ENCODE data around the gene SORCS2.
"Not testable (repeated sequence)": the region's sequence is repeated elsewhere in the genome, so short reads cannot be mapped to it uniquely, and the experiment has no call there.

SORCS2 gene

DNA sequence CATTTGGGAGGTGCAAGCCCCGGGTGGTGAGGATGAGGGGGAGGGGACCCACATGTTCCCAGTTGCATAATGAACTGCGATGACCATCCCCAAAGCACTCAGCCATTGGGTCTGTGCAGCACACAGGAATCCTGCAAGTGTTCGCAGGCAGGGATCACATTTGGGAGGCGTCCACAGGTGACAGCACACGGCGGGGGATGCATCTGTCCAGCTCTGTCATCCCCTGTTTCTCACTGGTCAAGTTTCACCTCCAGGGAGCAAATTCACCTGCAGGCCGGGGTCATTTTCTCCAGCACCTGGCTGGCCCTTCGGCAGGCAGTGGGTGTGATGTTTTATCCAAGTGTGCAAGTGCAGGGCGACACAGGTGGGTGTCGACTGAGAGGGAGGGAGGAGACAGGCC, 33.3 kb upstream of the SORCS2 start:
- ChIA-PET CTCF (no interaction called here), POLR2A (ENCODE audit: low non-redundant PET) (no interaction called here)

GRCh38 chr4:7159923-7160322, 32.4 kb upstream of the SORCS2 start:
- no peak overlapping the region for H3K27ac ChIP-seq
- ChIA-PET POLR2A (ENCODE audit: low non-redundant PET) (no interaction called here), CTCF (no interaction called here)
- no peak for DNase-seq (ENCODE audit: low spot score)
- TF ChIP-seq CTCF (conservative IDR thresholded peaks at IDR 0.05; ENCODE audit: low read depth): no peak

More for the DNA sequence above, 33.3 kb upstream of the SORCS2 start:
- TF ChIP-seq CTCF (conservative IDR thresholded peaks at IDR 0.05; ENCODE audit: low read depth): no peak
- DNase-seq (ENCODE audit: low spot score): no peak
- no peak overlapping the region for H3K27ac ChIP-seq

DNA sequence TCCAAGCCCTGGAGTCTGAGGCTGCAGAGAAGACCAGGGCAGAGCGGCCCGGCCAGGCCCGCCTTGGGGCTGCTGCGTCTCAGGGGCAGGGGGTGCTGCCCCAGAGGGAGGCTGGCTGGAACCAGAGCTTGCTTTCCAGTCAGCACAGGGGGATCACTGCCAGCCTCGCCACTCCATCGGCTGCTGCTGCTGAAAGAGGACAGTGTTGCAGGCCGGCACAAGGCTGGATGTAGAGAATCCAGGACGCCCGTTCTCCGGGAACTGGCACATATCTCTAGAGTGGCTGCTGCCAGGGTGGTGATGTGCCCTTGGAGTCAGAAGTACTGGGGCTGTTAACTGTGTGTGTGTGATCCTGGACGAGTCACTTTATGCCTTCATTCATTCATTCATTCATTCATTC, 31.9 kb upstream of the SORCS2 start:
- H3K27ac ChIP-seq: no peak overlapping the region
- no peak for TF ChIP-seq CTCF (conservative IDR thresholded peaks at IDR 0.05; ENCODE audit: low read depth)
- no peak for DNase-seq (ENCODE audit: low spot score)
- ChIA-PET POLR2A (ENCODE audit: low non-redundant PET) (no interaction called here), CTCF (no interaction called here)

DNA sequence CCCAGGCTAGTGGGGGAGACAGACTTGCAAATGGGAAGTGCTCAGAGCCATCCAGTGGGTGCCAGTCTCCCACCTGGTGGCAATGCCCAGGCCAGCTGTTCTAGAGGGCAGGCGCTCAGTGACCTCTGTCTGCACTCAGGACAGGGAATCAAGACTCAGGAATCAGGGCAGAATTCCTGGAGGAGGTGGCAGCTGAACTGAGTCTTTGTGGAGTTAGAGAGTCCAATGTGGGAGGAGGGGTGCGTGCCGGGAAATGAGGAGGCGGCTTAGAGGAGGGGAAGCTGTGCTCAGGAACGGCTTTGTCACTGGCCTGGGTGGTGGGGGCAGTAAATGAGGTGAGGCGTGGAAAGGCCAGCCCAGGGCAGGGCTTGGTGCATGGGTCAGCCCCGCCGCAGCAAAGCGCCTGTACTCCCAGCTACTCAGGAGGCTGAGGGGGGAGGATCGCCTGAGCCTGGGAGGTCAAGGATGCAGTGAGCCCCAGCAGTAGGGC, 31.3 kb upstream of the SORCS2 start:
- ChIA-PET POLR2A (ENCODE audit: low non-redundant PET) (no interaction called here), CTCF (interaction anchor here (0.7 kb wide), 1 partner anchor 60 kb away, joined by 3 read pairs; no protein-coding TSS in a partner anchor)
- DNase-seq (ENCODE audit: low spot score): no peak
- no peak overlapping the region for H3K27ac ChIP-seq
- no peak for TF ChIP-seq CTCF (conservative IDR thresholded peaks at IDR 0.05; ENCODE audit: low read depth)

GRCh38 chr4:7161721-7162214, 30.6 kb upstream of the SORCS2 start:
- no peak for TF ChIP-seq CTCF (conservative IDR thresholded peaks at IDR 0.05; ENCODE audit: low read depth)
- no peak for DNase-seq (ENCODE audit: low spot score)
- POLR2A ChIA-PET (ENCODE audit: low non-redundant PET): no interaction called here
- no peak overlapping the region for H3K27ac ChIP-seq
- CTCF ChIA-PET: interaction anchor here (0.7 kb wide), 1 partner anchor 60 kb away, joined by 3 read pairs; no protein-coding TSS in a partner anchor

- POLR2A ChIA-PET (ENCODE audit: low non-redundant PET); H3K27ac ChIP-seq; CTCF ChIA-PET; DNase-seq (ENCODE audit: low spot score): not testable (repeated sequence)
These were observed 27.1 kb upstream of the SORCS2 start for GRCh38 chr4:7165056-7165873.

- CTCF ChIA-PET: no interaction called here
- H3K27ac ChIP-seq: no peak overlapping the region
- POLR2A ChIA-PET (ENCODE audit: low non-redundant PET): no interaction called here
- TF ChIP-seq CTCF (conservative IDR thresholded peaks at IDR 0.05; ENCODE audit: low read depth): no peak
- DNase-seq (ENCODE audit: low spot score): no peak
These were observed 26.5 kb upstream of the SORCS2 start for GRCh38 chr4:7165874-7166201.

Measured in RWPE1 (cell line).